ENCODE measurements around the gene IFT122.
A peak's percentile ranks its signal among the peaks of the same experiment; 100 is the strongest.

Gene IFT122

DNA sequence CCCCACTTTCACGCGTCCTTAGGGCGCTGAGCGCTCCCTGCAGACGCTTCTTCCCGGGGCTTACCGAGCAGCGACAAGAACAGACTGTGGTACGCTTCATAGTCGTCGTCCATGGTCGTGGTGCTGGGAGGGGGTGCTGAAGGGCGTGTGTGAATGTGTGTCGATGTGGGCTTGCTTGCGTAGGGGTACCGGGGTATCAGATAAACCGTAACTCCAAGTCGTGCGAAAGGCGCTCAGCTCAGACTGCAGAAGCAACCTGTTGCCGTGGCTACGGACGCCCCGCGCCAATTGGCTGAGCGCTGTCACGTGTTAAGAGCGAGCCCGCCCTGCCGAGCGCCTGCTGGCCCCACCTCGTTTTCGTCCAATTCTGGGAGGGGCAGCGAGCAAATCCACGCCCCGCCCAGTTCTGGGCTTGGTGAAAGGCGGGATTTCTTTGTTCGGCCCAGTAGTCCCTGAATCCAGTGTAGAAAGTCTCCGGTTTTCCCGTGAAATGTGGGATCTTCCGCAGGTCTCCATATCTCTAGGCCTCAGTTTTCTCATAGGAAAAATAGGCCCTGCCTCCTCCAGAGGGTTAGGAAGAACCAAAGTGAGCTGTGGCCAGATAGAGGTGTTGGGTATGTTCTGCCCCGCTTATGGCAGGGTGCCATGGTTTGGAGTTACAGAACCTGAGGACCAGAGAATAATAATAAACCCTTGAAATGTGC, 11.5 kb upstream of the IFT122 start, which contains the start of gene EFCAB12:
EFCAB12 (minus strand) TSS at position 261 of the 704 bp plus-strand sequence; CDS start at position 113, 148 bp downstream.
- peaks cover 22% of the 10 kb centered on the region for H3K36me3 ChIP-seq
- TF ChIP-seq, protein P1, sequence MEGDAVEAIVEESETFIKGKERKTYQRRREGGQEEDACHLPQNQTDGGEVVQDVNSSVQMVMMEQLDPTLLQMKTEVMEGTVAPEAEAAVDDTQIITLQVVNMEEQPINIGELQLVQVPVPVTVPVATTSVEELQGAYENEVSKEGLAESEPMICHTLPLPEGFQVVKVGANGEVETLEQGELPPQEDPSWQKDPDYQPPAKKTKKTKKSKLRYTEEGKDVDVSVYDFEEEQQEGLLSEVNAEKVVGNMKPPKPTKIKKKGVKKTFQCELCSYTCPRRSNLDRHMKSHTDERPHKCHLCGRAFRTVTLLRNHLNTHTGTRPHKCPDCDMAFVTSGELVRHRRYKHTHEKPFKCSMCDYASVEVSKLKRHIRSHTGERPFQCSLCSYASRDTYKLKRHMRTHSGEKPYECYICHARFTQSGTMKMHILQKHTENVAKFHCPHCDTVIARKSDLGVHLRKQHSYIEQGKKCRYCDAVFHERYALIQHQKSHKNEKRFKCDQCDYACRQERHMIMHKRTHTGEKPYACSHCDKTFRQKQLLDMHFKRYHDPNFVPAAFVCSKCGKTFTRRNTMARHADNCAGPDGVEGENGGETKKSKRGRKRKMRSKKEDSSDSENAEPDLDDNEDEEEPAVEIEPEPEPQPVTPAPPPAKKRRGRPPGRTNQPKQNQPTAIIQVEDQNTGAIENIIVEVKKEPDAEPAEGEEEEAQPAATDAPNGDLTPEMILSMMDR (IDR thresholded peaks at IDR 0.05; ENCODE audit: low read depth, low read length) = no peak
- H3K4me3 ChIP-seq (ENCODE audit: low read depth, low read length) = peak within 1 kb of the TSS; percentile 61
- H3K9me3 ChIP-seq = no peaks in the 10 kb centered on the region
- DNase-seq = peak; percentile 95
- H3K4me1 ChIP-seq = peaks cover 4% of the 10 kb centered on the region
- H3K27me3 ChIP-seq = peaks cover 5% of the 10 kb centered on the region; the same call in 1 of the 2 replicates

DNA sequence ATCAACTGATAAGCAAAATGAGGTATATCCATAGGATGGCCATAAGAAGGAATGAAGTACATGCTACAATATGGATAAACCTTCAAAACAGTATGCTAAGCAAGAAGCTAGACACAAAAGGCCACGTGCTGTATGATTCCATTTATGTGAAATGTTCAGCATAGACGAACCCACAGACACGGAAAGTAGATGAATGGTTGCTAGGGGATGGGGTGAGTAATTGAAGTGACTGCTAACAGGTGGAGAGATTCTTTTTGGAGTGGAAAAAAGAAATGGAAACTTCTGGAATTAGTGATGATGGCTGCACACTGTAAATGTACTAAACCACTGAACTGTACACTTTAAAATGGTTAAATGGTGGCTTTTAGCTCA, 11.0 kb upstream of the IFT122 start:
- H3K27me3 ChIP-seq = peaks cover 5% of the 10 kb centered on the region; the same call in 1 of the 2 replicates
- peaks cover 28% of the 10 kb centered on the region for H3K36me3 ChIP-seq
- H3K4me1 ChIP-seq = peaks cover 4% of the 10 kb centered on the region
- no peak for DNase-seq
- H3K9me3 ChIP-seq = no peaks in the 10 kb centered on the region
- peak overlapping the region; percentile 61; the same call in 1 of the 2 replicates for H3K4me3 ChIP-seq (ENCODE audit: low read depth, low read length)
- TF ChIP-seq, protein P1 (IDR thresholded peaks at IDR 0.05; ENCODE audit: low read depth, low read length) = no peak

DNA sequence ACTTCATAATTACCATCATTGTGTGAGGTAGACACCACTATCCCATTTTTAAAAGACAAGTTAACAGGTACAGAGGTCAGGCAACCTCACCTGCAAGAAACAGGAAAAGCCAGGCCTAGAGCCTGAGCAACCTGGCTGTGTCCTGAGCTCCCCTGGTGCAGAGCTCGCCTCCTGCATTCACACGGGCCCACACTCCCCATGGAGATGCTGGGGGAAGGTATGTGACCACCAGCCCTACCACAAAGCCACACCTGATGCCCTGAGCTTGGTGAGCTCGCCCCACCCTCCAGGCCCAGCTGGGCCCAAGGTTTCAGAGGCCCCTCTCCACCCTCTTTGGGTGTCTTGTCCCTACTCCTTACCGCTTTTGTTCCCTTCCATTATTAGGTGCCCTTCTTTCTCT, 10.4 kb upstream of the IFT122 start:
- TF ChIP-seq, protein P1 (IDR thresholded peaks at IDR 0.05; ENCODE audit: low read depth, low read length) = no peak
- H3K36me3 ChIP-seq = peaks cover 29% of the 10 kb centered on the region
- peaks cover 4% of the 10 kb centered on the region for H3K4me1 ChIP-seq

DNA sequence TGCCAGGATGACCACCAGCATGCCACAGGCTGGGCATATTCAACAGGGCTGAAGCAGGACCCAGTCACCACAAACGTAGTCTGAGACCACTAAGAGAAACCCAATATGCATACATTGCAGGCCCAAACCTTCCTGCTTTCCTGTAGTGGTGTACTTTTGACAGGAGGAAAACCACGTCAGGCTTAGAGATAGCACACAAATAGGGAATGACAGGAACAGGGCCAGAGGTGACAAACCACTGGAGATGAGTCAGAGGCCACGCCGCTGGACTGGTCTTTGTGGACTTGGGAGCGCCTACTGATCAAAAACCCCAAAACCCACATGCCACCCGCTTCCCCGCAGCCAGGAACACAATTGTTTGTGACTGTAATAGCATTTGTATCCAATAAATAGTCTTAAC, 8.0 kb upstream of the IFT122 start:
- Histone ChIP-seq H3K27me3 (peaks cover 5% of the 10 kb centered on the region; the same call in 1 of the 2 replicates), H3K9me3 (no peaks in the 10 kb centered on the region), H3K4me1 (peaks cover 4% of the 10 kb centered on the region), H3K36me3 (peaks cover 37% of the 10 kb centered on the region), H3K4me3 (ENCODE audit: low read depth, low read length) (no peak overlapping the region)
- DNase-seq = no peak
- TF ChIP-seq, protein P1 (IDR thresholded peaks at IDR 0.05; ENCODE audit: low read depth, low read length) = no peak

More for the DNA sequence above, 10.4 kb upstream of the IFT122 start:
- no peak overlapping the region for H3K4me3 ChIP-seq (ENCODE audit: low read depth, low read length)
- H3K27me3 ChIP-seq = peaks cover 5% of the 10 kb centered on the region; the same call in 1 of the 2 replicates
- no peak for DNase-seq
- H3K9me3 ChIP-seq = no peaks in the 10 kb centered on the region

DNA sequence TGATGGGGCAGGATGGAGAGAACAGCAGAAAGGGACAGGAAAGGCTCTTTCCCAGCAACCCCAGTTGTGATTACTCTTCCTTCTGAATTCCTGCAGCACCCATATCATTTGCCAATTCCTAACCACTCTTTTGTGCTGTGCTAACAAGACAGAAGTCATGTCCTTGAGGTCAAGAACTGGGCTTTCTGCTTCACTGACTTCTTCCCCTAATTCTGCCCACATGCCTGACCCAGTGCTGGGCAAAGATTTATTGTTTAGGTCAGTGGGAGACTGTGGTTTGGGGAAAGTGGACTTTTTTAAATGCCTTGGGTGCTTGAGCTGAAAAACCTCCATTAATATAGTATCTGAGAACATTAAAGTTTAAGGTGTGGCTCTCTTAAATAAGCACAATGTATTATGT, 7.4 kb upstream of the IFT122 start:
- no peak for DNase-seq
- TF ChIP-seq, protein P1 (IDR thresholded peaks at IDR 0.05; ENCODE audit: low read depth, low read length) = no peak

DNA sequence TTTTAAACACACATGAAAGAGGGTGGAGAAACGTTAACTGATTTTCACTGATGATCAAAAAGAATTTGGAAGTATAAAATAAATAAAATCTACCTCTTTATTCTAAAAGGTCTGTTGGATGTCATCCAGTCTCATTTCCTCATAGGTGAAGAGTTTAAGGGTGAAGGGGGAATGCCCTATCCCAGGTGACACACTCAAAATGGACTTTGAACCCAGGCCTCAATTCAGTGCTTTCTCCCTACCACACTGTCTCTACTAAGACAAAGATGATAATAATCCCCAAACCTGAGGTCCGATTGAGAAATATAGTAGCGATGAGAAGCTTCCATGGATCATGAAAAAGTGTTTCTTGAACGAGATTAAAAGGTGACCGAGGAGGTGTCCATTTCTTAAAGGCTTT, 6.5 kb upstream of the IFT122 start:
- Histone ChIP-seq H3K4me1 (peaks cover 4% of the 10 kb centered on the region), H3K36me3 (peaks cover 39% of the 10 kb centered on the region), H3K4me3 (ENCODE audit: low read depth, low read length) (no peak overlapping the region), H3K27me3 (no peaks in the 10 kb centered on the region), H3K9me3 (no peaks in the 10 kb centered on the region)
- TF ChIP-seq, protein P1 (IDR thresholded peaks at IDR 0.05; ENCODE audit: low read depth, low read length) = no peak
- no peak for DNase-seq

More for the DNA sequence above, 7.4 kb upstream of the IFT122 start:
- Histone ChIP-seq H3K27me3 (peaks cover 2% of the 10 kb centered on the region; the same call in 1 of the 2 replicates), H3K36me3 (peaks cover 39% of the 10 kb centered on the region), H3K4me1 (peaks cover 4% of the 10 kb centered on the region), H3K9me3 (no peaks in the 10 kb centered on the region), H3K4me3 (ENCODE audit: low read depth, low read length) (no peak overlapping the region)
